HG02642 (cell line): ENCODE data around the gene GRAMD4.
A peak's percentile ranks its signal among the peaks of the same experiment; 100 is the strongest.

Experiments used
- ATAC-seq: cut with Tn5 transposase; IDR thresholded peaks from one replicate; pipeline ENCODE4 v1.9.1; 2021; ENCODE audit warnings: mild to moderate bottlenecking; ENCODE audit not compliant: unreplicated experiment, poor library complexity

The GRAMD4 gene, protein sequence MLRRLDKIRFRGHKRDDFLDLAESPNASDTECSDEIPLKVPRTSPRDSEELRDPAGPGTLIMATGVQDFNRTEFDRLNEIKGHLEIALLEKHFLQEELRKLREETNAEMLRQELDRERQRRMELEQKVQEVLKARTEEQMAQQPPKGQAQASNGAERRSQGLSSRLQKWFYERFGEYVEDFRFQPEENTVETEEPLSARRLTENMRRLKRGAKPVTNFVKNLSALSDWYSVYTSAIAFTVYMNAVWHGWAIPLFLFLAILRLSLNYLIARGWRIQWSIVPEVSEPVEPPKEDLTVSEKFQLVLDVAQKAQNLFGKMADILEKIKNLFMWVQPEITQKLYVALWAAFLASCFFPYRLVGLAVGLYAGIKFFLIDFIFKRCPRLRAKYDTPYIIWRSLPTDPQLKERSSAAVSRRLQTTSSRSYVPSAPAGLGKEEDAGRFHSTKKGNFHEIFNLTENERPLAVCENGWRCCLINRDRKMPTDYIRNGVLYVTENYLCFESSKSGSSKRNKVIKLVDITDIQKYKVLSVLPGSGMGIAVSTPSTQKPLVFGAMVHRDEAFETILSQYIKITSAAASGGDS

DNA sequence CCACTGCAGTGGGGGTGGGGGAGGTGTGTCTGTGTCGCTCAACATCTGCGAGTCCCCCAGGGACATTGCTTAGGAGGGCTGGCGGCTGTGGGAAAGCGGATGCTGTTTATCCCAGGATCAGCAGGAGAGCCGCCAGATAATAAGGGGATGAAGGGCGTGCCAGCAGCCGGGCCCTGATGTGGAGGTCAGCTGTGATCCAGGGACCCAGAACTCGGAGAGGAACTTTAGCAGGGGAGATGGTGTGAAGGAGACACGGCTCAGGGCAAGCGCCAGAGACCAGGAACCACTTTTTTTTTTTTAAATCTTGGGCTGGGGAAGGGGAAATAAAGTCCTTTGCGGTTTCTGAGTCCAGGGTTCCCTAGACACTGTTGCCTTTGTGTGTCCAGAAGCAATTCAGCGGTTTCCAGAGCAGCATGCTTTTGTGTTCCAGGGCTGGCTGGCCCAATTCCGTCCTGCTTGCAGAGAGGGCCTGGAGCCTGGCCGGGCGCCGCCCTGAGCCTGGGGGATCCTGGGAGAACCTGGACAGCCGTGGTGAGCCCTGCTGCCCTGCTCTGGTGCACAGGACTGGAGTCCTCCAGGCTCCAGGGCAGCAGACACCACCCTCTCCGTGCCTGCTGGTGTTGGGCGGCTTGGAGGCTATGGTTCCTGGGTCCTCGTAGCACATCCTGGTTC is at the start of gene GRAMD4:
Gene GRAMD4, plus strand, starts transcription at position 557 of the 672 bp plus-strand sequence. CDS start 6,414 bp downstream, outside the sequence.
- ATAC-seq: no peak

DNA sequence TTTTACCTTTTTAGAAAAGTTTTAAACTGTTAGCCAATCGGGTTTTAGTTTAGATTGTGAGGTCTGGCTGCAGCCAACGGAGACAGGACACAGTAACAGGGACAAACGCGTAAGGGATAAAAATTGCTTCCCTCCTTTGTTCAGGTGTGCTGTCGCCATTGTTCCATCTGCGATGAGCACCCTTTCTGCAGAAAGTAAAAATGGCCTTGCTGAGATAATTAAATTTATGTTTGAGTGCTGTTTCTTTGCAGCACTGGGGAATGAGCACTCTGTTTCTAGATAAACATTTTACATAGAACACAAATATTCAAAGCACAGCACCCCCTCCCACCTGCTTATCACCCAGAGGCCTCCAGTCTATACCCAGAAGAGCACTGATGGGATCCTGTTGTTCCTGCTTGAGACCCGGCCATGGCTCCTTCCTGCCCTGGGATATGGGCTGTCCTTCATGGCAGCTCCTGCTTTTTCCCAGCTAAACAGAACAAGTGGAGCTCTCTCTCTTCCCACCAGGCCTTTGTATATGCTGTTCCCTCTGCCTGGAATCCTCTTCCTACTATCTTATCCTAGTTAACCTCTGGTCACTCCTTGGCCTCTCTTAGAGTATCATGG is 48.4 kb upstream of the GRAMD4 start:
- ATAC-seq: no peak

DNA sequence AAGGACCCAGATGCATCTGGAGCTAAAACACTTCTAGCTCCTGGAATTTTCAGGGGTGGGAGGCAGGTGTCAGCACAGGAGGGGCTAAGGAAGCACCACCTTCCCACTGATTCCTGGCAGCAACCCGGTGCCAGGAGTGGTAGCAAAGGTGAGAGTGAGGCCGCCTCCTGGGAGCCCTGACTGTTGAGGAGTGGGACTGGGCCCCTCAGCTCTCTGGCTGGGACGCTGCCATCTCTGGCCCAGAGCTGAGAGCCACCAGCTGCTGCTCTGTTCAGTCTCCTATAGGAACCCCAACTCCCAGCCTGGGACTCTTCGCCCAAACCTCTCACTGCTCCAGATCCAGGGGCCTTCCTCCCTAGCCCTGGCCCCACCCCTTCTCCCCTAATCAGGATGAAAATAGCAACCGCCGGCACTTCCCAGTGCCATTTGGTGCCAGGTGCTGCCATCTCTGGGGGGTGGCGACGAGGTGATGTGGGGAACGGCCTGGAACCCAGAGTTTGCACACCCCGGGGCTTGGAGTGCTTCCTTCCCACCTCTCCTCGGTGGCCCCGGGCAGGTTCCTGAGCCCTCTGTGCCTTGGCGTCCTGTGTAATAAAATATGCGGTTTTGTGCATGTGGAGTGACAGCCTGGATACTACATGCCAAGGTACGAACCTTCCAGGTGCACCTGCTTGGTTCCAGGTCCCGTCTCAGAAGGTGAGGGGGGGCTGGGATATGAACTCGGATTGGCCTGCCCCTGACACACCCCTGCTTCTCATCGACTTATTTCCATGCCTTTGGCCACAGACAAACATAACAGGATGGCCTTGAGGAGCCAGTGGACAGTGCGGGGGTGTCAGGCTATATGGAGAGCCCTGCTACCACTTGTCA is 47.0 kb upstream of the GRAMD4 start:
- ATAC-seq: no peak

DNA sequence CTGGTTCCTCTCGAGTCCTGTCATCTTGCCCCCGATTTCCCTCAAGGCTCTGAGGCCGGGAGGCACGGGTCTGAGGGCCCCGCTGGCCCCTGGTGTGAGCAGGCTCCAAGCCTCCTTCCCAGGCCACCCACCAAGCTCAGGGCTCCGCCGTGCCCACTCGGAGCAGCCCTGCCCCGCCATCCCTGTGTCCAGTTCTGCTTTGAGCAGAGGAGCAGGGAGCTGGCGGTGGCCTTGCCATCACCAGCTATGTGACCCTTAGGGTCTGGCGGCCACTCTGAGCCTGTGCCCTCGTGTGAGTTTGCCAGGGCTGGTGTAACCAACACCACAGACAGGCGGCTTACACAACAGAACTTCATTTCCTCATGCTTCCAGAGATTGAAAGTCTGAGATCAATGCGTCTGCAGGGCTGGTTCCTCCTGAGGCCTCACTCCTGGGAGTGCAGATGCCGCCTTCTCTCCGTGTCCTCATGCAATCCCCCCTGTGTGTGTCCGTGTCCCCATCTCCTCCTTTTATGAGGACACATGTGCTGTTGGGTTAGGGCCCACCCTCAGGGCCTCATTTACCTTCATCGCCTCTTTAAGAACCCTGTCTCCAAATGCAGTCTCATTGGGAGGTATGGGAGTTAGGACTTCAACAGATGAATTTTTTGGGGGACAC is 46.3 kb upstream of the GRAMD4 start:
- ATAC-seq: no peak

DNA sequence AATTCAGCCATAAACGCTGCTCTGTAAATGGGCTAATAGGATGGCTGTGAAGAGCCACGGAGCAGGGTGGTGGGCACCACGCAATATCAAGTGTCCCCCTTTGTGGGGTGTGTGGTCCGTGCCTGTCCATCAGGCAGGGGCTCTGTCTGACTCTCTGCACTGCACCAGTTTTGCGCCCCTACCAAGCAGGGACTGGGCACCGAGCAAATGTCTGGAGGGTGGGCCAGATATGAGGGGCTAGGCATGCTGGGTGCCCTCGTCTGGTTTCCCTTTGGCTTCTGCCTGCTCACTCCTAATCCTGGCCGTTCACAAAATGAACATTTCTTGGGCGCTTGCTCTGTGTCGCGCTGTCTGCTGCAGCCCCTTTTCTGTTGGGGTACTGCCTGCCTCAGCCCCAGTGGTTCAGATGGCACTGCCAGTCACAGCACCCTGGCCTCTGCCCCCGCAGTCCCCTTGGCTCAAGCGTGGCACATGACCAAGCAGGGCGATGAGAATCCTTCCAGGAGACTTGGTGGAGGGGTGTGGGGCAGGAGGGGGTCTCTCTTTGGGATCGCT is 45.7 kb upstream of the GRAMD4 start:
- ATAC-seq: no peak

DNA sequence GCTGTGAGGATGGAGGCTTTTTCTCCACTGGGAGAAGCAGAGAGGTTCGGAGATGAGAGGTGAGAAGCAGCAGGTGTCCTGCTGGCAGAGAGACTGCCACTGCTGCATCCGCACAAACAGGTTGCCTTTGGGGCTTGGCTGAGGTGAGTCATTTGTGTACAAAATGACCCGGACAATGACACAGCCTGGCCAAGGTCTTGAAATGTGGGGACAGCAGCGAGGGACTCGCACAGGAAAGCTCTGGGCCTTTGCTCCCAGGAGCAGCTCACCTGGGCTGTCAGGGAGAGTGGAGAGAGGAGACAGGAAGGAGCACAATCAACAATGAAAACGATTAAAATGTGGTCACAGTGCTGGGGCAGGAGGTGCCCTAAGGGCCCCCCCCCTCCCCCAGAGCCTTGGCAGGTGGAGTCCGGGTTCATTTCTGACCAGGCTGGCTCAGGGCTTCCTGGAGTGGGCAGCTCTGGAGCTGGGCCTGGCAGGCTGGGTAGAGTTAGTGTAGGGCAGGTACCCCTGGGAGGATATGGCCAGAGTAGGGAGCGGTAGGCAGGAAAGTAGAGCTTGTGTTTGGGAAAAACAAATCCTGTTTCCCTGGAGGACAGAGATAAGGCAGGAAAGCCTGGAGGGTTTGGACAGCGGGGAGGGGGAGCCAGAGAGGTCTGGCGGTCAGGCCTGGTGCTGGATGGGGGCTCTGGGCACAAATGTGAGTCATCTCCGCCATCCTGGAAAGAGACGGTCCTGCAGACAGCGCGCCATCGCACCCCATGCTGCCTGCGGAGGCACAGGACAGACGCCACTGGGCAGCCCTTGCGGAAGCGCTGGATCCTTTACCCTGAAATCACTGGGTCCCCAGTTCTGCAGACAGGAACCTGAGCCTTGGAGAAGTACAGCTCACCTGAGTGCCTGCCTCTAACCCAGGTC is 44.9 kb upstream of the GRAMD4 start:
- ATAC-seq: no peak

DNA sequence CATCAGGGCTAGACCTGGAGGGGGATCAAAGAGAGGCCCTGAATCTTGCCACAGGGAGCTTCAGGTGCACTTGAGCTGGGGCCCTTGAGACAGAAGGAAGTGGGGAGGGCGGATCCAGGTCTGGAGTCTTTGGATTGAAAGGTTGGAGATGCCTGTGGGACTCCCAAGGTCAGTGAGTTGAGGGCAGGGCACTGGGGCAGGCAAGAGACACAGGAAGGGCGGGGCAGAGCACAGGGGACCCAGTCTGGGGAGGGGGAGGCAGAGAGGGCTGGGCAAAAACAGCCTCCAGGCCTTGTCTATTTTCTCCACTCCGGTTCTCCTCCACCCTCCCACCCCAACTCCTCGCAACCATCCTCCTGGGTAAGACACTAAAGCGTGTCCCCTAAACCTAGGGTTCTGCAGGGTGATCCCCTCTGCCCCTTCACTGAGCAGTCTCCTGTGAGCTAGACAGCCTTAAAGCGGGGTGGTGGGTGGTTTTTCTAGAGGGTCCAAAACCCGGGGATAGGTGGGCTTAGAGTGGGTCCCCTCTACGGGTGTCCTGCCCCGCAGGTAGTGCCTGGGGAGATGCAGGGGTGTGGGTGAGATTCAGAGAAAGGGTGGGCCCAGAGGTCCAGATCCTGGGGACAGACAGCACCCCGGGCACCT is 44.2 kb upstream of the GRAMD4 start:
- ATAC-seq: no peak

DNA sequence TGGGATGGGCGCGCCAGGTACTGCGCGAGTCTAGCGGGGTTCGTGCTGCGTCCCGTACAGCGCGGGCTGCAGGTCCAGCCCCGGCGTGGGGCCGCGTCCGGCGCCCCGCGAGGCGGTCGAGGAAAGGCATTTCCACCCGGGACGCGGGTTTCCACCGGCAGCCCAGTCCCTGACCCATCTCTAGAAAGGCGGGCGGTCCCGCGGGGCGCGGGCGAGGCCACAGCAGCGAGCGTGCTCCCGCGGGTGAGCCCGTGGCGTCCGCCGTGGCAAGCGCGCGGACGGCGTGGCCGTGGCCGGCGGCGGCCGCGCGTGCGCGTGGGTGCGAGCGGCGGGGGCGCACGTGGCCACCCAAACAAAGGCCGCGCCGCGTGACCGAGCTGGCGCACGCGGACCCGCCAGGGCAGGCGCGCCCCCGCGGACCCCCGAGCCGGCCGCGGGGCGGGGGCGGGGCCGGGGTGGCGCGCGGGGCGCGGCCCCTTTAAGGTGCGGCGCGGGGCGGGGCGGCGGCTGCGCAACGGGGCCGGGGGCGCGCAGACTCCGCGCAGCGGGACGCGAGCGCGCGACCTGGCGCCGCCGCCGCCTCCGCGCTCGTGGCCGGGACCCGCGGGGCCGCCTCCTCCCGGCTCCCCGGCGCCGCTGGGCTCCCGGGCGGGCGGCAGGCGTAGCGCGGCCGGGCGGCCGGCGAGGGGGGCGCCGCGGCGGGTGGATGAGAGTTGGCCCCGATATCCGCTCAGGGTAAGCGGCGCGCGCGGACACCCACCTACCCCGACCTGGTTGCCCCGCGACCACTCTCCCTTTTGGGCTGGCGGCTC is 43.4 kb upstream of the GRAMD4 start:
- peak; percentile 58 for ATAC-seq

DNA sequence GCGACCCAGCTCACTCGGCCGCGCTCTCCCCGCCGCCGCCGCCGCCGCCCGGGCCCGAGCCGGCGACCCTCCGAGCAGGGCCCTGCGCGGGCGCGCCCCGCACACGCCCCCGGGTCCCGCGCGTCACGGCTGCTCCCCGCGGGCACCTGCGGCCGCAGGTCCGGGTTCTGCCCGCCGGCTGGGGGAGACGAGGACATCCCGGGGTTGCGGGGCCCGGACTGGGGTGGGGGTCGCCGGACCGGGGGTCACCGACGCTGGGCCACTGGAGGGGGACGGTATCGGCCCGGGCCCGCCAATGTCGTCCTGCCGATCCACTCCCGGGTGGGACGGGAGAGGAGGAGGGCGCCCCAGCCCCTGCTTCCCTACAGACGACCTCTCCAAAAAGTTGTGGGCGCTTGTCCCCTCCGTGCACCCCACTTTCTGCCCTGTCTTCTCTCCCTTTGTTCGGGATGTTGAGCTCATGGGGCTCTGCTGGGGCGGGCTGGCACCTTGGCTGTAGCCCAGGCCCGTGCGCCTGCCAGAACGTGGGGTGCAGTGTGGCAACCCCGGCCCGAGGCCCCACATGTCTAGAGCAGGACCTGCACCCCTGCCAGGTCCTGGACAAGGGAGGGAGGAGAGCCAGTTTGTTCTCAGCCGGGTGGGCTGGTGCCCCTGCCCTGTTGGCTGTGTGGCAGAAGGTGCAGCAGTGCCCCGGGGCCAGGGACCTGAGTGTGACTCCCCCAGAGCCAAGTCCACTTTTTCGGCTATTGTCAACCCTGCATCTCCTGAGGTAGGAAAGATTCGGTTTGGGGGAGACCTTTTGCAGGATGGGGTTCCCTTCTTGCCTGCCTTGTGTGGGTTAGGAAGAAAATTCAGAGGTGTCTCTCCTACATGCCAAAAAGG is 42.6 kb upstream of the GRAMD4 start:
- ATAC-seq: peak; percentile 7

DNA sequence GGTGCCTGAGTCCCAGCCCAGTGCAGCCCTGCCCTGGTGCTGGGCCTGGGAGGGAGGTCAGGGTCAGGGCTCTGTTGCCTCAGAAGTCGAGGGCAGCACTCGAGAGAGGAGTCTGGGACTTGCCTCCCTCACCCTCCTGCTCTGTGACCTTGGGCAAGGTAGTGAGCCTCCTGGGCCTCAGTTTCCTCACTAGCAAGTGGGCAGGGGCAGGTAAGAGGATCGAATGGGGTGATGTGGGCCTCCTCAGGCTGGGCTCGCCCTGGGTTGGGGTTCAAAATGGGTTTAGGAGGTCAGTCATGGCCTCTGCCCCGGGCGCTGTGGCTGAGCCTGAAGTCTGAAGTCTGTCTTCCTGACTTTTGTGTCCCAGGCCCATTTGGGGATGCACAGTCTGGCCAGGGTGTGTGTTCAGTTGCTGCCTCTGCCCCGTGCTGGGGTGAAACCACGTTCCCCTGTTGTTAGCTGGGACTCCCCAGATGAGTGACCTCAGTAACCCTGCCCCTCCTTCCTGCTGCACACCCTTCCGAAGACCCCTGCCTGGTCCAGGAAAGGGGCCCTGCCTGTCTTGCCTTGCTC is 41.8 kb upstream of the GRAMD4 start:
- no peak for ATAC-seq

DNA sequence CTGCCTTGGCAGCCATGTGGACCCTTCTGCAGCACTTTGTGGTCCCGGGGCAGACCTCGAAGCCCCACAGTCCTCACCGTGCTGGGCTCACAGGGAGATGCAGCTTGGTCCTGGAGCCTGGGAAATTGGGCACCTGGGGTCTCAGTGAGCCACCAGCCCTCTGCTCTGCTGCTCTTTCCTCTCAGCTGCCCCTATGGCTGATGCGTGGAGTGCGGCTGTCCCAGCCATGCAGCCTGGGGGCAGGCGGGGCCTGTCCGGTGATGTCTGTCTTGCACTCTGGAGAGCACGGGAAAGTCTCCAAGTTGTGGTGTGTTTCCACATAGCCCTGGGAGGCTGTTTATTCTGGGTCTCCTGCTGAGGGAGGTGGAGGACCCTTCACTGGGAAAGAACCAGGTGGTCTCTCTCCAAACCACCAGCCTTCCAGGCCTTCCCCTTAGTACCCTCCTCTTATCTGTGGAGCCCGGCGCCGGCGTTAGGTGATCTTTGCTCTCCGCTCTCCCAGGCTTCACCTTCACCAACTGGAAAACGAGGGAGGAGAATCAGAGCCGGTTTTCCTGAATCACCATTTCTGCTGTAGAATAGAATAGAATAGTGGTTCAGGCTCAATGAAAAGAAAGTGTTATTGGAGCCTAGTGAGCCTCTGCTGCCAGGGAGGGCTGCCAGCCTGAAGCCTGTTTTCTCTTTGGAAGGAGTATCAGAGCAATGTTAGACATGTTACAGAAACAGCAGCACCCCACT is 41.2 kb upstream of the GRAMD4 start:
- no peak for ATAC-seq

DNA sequence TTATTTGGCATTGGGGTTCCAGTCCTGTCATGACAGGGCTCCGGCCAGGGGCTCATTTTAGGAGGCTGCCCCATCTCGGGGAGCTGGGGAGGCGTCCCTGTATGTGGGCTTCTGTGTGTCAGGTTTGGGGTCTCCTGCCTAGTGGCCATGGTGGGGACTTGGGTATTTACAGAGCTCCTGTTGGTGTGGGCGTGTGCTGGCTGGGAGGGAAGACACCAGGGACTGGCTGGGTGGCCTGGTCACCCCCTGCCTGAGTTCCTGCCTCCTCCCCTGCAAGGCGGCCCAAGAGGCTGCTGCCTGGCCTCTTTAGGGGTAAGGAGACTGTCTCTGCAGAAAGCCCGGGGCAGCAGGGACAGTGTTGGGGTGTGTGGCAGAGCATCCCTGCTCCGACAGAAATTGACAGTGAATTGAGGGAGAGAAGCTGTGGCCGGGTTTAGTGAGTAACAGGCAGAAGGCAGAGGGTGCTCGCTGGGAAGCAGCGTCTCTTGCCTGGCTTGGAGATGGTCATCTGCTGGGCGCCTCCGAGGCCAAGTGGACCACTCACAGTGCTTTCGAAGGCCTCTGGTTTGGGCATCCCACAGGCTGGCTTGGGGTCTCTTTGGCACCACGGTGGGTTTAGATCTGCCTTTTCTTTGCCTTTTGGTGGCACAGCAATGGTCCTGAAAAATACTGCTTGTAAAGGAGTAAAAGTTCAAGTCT is 40.3 kb upstream of the GRAMD4 start:
- ATAC-seq: no peak

DNA sequence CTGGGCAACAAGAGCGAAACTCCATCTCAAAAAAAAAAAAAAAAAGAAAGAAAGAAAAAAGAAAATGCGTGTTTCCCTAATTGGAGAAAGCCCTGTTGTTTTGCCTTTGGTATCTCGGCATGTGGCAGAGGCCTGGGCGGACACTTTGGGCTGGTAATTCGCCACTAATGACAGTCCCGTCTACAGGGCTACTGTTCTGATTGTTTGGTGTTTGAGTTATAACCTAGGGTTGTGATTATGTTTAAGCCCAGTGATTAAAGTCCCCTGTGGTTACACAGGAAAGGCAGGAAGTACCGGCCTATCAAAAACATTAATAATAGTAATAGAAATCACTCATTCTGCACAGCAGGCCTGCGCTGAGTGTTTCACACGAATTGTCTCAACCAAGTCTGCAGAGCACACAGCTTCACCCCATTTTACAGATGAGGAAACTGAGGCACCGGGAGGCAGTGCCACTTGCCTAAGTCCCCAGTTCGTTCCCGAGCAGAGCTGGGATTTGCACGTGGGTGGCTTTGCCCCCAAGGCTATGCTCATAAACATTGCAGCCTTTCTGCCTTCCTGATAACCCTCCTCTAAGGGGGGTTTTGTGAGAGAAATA is 39.1 kb upstream of the GRAMD4 start:
- no peak for ATAC-seq
